Fibroblast of skin of back (primary cell): ENCODE measurements around the gene TRPV3.
"Not testable (repeated sequence)": the region's sequence is repeated elsewhere in the genome, so short reads cannot be mapped to it uniquely, and the experiment has no call there.

Source experiments
- DNase-seq: peaks from one replicate; pipeline ENCODE4 v3.0.0-alpha.2; 2013

TRPV3 gene

DNA sequence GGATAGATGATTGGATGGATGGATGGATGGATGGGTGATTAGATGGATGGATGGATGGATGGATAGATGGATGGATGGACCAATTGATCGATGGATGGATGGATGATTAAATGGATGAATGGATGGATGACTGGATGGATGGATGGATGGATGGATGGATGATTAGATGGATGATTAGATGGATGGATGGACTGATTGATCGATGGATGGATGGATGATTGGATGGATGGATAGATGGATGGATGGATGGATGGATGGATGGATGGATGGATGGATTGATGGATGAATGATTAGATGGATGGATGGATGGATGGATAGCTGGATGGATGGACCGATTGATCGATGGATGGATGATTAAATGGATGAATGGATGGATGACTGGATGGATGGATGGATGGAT is 38.1 kb downstream of the TRPV3 start:
- not testable (repeated sequence) for DNase-seq

GRCh38 chr17:3514873-3515272 is 42.7 kb downstream of the TRPV3 start:
- DNase-seq: no peak

DNA sequence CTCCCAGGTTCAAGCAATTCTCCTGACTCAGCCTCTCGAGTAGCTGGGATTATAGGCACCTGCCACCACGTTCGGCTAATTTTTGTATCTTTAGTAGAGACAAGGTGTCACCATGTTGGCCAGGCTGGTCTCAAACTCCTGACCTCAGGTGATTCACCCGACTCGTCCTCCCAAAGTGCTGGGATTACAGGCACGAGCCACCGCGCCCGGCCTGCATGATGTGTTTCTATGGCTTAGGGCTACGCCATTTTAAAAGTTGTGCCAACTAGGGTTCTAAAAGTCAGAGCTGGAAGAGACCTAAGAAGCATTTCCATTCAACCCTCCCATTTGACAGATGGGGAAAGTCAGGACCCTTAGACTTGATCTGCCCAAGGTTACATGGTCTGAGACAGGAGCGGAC is 43.4 kb downstream of the TRPV3 start:
- not testable (repeated sequence) for DNase-seq

- DNase-seq: no peak
These were observed 44.1 kb downstream of the TRPV3 start for GRCh38 chr17:3513305-3514035.

DNA sequence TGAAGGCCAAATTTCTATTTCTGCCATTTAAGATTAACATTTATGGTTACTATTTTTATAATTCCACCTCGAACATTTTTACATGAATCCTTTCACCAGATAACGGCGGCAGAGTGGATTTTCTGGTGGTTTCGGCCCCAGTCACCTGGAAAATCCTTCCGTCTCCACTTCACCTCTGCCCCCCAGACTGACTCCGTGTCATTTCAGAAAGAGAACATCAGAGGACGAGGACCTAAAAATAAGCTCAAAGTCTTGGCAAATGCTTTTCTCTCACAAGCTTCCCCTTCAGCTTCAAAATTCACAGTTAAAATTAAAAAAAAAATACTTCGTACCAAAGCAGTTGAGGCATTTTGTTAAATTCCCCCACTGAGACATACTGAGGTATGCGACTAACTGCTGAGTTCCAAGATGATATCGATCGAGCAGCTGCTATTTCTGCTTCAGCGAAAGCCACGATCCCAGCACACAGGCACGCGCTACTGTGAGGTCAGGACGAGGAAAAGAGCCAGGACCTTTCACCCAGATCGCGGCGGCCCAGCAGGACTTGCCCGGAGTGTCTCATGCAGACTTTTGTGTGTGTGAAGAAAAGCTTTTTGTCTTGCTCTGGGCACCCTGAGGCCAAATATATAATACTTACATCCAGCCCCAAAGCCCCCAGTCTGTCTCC is 45.0 kb downstream of the TRPV3 start:
- DNase-seq: peak; percentile 38

GRCh38 chr17:3511852-3512504 is 45.6 kb downstream of the TRPV3 start:
- DNase-seq: no peak

DNA sequence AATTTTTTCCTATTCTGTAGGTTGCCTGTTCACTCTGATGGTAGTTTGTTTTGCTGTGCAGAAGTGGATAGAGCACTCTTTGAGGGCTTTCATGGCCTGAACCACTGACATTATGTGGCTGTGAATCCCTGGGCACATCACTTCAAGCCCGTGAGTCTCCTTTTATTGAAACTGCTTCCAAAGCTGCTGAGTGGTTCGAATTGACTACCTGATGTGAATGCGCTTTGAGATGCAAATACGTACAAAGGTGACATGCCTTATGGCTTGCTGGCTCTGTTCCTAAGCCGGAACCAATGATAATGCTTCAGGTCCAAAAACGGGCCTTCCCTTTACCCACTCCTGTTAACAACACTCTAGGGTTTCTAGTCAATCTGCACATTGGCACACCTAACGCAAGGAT is 47.5 kb downstream of the TRPV3 start:
- no peak for DNase-seq

GRCh38 chr17:3507869-3508268 is 49.7 kb downstream of the TRPV3 start:
- DNase-seq: no peak

- no peak for DNase-seq
These were observed 50.5 kb downstream of the TRPV3 start for GRCh38 chr17:3507071-3507470.

DNA sequence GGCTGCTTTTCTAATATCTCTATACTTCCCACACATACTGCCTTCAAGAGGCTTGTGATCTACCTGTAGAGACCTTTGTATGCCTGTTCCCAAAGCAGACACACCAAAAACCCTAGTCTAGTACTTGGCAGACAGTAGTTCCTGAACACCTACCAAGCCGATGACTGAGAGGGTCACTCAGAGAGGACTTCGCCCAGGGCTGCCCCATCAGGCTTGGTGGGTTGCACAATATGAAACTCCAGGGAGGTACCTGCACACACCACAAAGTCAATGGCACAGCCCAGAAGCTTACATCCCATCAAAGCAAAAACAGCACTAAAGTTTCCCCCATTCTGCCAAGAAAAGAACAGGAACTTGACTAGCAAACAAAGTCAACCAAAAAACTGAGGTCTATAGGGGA is 51.6 kb downstream of the TRPV3 start:
- DNase-seq: no peak

- no peak for DNase-seq
These were observed 52.6 kb downstream of the TRPV3 start for GRCh38 chr17:3505008-3505407.

GRCh38 chr17:3503285-3503684 is 54.3 kb downstream of the TRPV3 start:
- DNase-seq: no peak

GRCh38 chr17:3502466-3502865 is 55.1 kb downstream of the TRPV3 start:
- no peak for DNase-seq

GRCh38 chr17:3501344-3501743 is 56.3 kb downstream of the TRPV3 start:
- DNase-seq: no peak

GRCh38 chr17:3497101-3497500 is 60.5 kb downstream of the TRPV3 start:
- no peak for DNase-seq

DNA sequence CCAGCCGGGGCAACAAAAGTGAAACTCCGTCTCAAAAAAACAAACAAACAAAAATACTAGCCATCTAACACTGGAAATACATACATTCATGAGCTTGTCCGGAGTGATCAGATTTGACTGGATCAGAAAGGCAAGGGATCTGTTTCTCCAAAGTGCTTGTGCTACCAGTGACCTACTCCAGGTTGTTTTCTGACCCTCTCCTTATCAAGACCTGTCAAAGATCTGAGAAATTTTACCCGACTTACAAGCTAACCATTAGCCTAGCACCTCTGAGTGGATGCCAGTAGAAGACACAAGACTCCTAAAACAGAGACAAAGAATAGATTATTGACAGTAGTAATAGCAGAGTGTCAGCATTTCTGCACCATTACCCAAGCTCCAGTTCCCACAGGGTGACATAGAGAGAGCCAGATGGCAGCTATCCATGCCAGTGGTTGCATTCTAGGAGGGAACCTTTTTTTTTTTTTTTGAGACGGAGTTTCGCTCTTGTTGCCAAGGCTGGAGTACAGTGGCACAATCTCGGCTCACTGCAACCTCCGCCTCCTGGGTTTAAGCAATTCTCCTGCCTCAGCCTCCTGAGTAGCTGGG is 72.0 kb downstream of the TRPV3 start:
- no peak for DNase-seq

- no peak for DNase-seq
These were observed 74.8 kb downstream of the TRPV3 start for GRCh38 chr17:3482852-3483251.

GRCh38 chr17:3479988-3480387 is 77.6 kb downstream of the TRPV3 start:
- no peak for DNase-seq

- DNase-seq: no peak
These were observed 81.6 kb downstream of the TRPV3 start, which contains the start of gene ASPA for GRCh38 chr17:3475812-3476610. ASPA (plus strand) TSS chr17:3475997; CDS start chr17:3476160, 163 bp downstream.

DNA sequence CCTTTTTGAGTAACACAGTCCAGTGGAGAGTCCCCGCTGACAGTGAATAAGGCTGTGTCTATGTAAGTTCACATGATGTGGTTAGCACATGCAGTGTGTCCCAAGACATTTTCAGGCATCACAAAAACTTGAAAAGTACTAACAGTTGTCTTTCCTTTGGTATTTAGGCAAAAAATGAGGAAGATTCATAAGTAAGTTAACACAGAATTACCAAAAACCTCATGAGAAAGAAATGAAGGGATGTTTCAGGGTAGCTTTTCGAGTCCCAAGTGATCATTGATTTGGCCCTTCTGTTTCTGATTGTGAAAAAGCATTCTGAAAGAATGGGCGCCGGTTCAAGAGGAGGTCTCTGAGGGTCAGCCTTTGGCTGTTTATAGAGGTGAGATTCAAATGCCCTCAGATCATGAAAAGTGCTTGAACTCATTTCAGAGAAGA is 82.3 kb downstream of the TRPV3 start:
- DNase-seq: no peak

DNA sequence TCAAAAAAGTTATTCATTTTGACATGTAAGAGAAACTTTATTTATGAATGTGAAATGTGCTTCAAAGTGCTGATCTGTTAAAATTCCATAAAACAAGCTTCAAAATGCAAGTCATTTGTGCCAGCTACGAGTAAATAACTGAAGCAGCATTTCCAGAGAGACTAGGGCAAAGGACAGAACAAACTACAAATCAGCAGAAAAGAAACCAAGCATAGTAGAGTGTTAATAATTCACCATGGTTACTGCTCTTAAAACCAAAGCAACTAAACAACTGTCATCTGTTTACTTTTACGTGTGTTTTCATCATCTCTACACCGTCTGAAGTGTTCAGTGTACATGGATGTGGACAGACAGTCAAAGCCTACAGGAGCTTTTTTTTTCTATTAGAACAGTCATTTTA is 83.4 kb downstream of the TRPV3 start:
- DNase-seq: no peak

DNA sequence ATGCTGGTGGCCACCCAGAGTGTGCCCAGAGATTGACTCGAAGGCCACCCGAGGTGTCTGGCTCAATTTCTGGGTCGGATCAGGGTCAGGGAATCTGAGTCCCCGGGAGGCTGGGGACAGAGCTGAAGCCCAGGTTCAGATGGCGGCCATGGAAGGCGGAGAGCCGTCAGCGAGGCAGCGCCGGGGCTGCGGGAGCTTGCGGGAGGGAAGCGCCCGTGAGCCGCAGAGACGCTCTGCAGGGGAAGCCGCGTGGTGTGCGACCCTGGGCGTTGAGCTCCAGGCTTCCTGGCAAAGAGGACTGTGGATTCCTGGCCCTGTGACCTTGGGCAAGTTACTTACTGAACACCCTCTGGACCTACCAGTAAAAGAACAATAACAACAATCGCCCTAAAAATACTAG is 85.5 kb downstream of the TRPV3 start:
- DNase-seq: no peak

- DNase-seq: no peak
These were observed 86.0 kb downstream of the TRPV3 start, which contains the start of gene SPATA22 for GRCh38 chr17:3471599-3471998. SPATA22 (minus strand) TSS chr17:3471819; CDS start chr17:3469325, 2,494 bp downstream.
